ENCODE measurements around the gene PXDC1. TPM values are rescaled to one million over a fixed set of nuclear protein-coding genes. Genes with fewer than 3 reads are reported as not detected.

Gene PXDC1
- total RNA-seq, 1 experiment from 2014 or later, result 36.2 TPM

DNA sequence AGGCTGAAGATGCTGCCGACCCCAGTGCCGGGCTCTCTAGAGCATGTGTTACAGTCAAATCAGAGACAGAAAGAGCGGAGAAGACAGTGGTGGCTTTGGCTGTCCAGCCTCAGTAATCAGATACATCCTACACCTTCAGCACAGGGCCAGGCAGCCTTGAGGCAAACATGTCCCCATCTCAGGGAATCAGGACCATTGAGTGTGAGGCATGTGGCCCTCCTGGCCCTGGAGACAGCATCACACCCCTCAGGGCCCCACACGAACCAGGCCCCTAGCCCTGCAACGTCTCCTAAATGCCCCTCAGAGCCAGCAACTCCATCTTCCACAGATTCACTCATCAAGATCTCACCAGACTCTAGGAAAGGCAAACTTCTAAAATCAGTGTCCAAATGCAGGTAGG is 24.5 kb downstream of the PXDC1 start:
- DNase-seq (ENCODE audit: low read depth, low spot score) (no peak), ATAC-seq (no peak)
- H3K36me3 ChIP-seq (ENCODE audit: control insufficient read depth, insufficient read depth, low read length), result no peaks in the 10 kb centered on the region
- intact Hi-C loops (cut with micrococcal nuclease; ENCODE audit: unreplicated experiment) (no loop called here), in situ Hi-C loops (cut with HindIII; ENCODE audit: low pct_unique_long_range_greater_than_20kb, low sequenced_read_pairs) (no loop called here)
- POLR2A ChIA-PET, result no interaction called here
- no TSS peak for BruUV-seq (replicated peaks)
- TF ChIP-seq, protein P1, sequence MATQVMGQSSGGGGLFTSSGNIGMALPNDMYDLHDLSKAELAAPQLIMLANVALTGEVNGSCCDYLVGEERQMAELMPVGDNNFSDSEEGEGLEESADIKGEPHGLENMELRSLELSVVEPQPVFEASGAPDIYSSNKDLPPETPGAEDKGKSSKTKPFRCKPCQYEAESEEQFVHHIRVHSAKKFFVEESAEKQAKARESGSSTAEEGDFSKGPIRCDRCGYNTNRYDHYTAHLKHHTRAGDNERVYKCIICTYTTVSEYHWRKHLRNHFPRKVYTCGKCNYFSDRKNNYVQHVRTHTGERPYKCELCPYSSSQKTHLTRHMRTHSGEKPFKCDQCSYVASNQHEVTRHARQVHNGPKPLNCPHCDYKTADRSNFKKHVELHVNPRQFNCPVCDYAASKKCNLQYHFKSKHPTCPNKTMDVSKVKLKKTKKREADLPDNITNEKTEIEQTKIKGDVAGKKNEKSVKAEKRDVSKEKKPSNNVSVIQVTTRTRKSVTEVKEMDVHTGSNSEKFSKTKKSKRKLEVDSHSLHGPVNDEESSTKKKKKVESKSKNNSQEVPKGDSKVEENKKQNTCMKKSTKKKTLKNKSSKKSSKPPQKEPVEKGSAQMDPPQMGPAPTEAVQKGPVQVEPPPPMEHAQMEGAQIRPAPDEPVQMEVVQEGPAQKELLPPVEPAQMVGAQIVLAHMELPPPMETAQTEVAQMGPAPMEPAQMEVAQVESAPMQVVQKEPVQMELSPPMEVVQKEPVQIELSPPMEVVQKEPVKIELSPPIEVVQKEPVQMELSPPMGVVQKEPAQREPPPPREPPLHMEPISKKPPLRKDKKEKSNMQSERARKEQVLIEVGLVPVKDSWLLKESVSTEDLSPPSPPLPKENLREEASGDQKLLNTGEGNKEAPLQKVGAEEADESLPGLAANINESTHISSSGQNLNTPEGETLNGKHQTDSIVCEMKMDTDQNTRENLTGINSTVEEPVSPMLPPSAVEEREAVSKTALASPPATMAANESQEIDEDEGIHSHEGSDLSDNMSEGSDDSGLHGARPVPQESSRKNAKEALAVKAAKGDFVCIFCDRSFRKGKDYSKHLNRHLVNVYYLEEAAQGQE (IDR thresholded peaks at IDR 0.05; ENCODE audit: insufficient read depth in 1 of 2, low read depth in 2 of 2, low read length in 1 of 2), result no peak
- no peak for TF ChIP-seq TCF7L2 (IDR thresholded peaks at IDR 0.05; ENCODE audit: low read depth, low read length)
- TF ChIP-seq, protein P2, sequence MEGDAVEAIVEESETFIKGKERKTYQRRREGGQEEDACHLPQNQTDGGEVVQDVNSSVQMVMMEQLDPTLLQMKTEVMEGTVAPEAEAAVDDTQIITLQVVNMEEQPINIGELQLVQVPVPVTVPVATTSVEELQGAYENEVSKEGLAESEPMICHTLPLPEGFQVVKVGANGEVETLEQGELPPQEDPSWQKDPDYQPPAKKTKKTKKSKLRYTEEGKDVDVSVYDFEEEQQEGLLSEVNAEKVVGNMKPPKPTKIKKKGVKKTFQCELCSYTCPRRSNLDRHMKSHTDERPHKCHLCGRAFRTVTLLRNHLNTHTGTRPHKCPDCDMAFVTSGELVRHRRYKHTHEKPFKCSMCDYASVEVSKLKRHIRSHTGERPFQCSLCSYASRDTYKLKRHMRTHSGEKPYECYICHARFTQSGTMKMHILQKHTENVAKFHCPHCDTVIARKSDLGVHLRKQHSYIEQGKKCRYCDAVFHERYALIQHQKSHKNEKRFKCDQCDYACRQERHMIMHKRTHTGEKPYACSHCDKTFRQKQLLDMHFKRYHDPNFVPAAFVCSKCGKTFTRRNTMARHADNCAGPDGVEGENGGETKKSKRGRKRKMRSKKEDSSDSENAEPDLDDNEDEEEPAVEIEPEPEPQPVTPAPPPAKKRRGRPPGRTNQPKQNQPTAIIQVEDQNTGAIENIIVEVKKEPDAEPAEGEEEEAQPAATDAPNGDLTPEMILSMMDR (IDR thresholded peaks at IDR 0.05), result no peak
- TF ChIP-seq SIN3A (IDR thresholded peaks at IDR 0.05; ENCODE audit: borderline replicate concordance, insufficient read depth, low read depth, low read length), result no peak
- TF ChIP-seq POLR2AphosphoS5 (IDR thresholded peaks at IDR 0.05; ENCODE audit: low read depth, low read length), result no peak
- H3K27me3 ChIP-seq (ENCODE audit: control insufficient read depth, insufficient read depth, low read length), result no peaks in the 10 kb centered on the region
- no peaks in the 10 kb centered on the region for H3K9me3 ChIP-seq (ENCODE audit: control insufficient read depth, insufficient read depth, low read depth, low read length)
- CTCF ChIA-PET, result no interaction called here
- no peak overlapping the region for H3K4me3 ChIP-seq (ENCODE audit: low read depth in 2 of 2, low read length in 2 of 2)
- no peak overlapping the region for H3K27ac ChIP-seq (ENCODE audit: low read length)
- H3K4me1 ChIP-seq (ENCODE audit: control insufficient read depth, insufficient read depth, low read length), result no peaks in the 10 kb centered on the region

DNA sequence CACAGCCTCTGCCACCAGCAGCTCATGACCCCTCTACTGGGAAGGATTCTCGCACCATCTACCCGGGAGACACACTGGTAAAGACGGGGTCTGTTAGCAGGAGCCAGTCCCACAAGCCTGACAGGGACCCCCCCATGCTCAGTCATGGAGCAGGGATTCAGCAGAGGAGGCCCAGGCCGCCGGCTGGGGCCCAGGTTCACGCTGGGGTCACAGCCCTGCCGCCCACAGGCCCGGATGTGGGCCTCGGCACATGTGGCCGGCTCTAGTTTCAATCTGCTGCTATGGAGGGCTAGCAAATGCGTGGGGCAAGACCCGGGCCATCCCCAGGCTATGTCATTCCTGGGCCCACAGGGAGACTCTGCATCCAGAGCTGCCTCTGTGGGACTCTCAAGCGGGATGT is 25.1 kb downstream of the PXDC1 start:
- H3K4me3 ChIP-seq (ENCODE audit: low read depth in 2 of 2, low read length in 2 of 2), result no peak overlapping the region
- TF ChIP-seq POLR2AphosphoS5 (IDR thresholded peaks at IDR 0.05; ENCODE audit: low read depth, low read length) (no peak), TCF7L2 (IDR thresholded peaks at IDR 0.05; ENCODE audit: low read depth, low read length) (no peak), SIN3A (IDR thresholded peaks at IDR 0.05; ENCODE audit: borderline replicate concordance, insufficient read depth, low read depth, low read length) (no peak)
- TF ChIP-seq, protein P2 (IDR thresholded peaks at IDR 0.05), result no peak
- TF ChIP-seq, protein P1 (IDR thresholded peaks at IDR 0.05; ENCODE audit: insufficient read depth in 1 of 2, low read depth in 2 of 2, low read length in 1 of 2), result no peak
- ChIA-PET CTCF (no interaction called here), POLR2A (no interaction called here)
- in situ Hi-C loops (cut with HindIII; ENCODE audit: low pct_unique_long_range_greater_than_20kb, low sequenced_read_pairs), result no loop called here
- ATAC-seq (no peak), DNase-seq (ENCODE audit: low read depth, low spot score) (no peak)
- no peaks in the 10 kb centered on the region for H3K27me3 ChIP-seq (ENCODE audit: control insufficient read depth, insufficient read depth, low read length)
- BruUV-seq (replicated peaks), result no TSS peak
- H3K9me3 ChIP-seq (ENCODE audit: control insufficient read depth, insufficient read depth, low read depth, low read length), result no peaks in the 10 kb centered on the region
- intact Hi-C loops (cut with micrococcal nuclease; ENCODE audit: unreplicated experiment), result no loop called here
- 0 out of 2 replicates have a peak, but pooled peaks cover 2% of the 10 kb centered on the region for H3K36me3 ChIP-seq (ENCODE audit: control insufficient read depth, insufficient read depth, low read length)
- H3K4me1 ChIP-seq (ENCODE audit: control insufficient read depth, insufficient read depth, low read length), result no peaks in the 10 kb centered on the region
- H3K27ac ChIP-seq (ENCODE audit: low read length), result no peak overlapping the region

Measured in Panc1 (cell line).